Fibroblast of mammary gland (primary cell): ENCODE measurements around the gene CSE1L.
"Not testable (repeated sequence)": the region's sequence is repeated elsewhere in the genome, so short reads cannot be mapped to it uniquely, and the experiment has no call there.

ENCODE experiments used
- DNase-seq: peaks from one replicate; pipeline ENCODE4 v3.0.0-alpha.2; 2010; ENCODE audit warnings: low read depth
- H3K4me3 ChIP-seq: 2 replicates; pipeline ENCODE4 v1.5.1; 2011; ENCODE audit warnings: low read depth, mild to moderate bottlenecking, low read length, moderate library complexity; ENCODE audit not compliant: control insufficient read depth
- TF ChIP-seq, protein P1 (sequence below): conservative IDR thresholded peaks from 2 replicates; pipeline ENCODE4 v1.5.1; 2011; ENCODE audit warnings: low read depth, low read length, inconsistent platforms; ENCODE audit not compliant: control insufficient read depth, insufficient read depth

CSE1L gene

GRCh38 chr20:49043000-49043399 lies 3.1 kb upstream of the CSE1L start:
- H3K4me3 ChIP-seq = no peak overlapping the region
- no peak for DNase-seq
- TF ChIP-seq, protein P1, sequence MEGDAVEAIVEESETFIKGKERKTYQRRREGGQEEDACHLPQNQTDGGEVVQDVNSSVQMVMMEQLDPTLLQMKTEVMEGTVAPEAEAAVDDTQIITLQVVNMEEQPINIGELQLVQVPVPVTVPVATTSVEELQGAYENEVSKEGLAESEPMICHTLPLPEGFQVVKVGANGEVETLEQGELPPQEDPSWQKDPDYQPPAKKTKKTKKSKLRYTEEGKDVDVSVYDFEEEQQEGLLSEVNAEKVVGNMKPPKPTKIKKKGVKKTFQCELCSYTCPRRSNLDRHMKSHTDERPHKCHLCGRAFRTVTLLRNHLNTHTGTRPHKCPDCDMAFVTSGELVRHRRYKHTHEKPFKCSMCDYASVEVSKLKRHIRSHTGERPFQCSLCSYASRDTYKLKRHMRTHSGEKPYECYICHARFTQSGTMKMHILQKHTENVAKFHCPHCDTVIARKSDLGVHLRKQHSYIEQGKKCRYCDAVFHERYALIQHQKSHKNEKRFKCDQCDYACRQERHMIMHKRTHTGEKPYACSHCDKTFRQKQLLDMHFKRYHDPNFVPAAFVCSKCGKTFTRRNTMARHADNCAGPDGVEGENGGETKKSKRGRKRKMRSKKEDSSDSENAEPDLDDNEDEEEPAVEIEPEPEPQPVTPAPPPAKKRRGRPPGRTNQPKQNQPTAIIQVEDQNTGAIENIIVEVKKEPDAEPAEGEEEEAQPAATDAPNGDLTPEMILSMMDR = no peak

DNA sequence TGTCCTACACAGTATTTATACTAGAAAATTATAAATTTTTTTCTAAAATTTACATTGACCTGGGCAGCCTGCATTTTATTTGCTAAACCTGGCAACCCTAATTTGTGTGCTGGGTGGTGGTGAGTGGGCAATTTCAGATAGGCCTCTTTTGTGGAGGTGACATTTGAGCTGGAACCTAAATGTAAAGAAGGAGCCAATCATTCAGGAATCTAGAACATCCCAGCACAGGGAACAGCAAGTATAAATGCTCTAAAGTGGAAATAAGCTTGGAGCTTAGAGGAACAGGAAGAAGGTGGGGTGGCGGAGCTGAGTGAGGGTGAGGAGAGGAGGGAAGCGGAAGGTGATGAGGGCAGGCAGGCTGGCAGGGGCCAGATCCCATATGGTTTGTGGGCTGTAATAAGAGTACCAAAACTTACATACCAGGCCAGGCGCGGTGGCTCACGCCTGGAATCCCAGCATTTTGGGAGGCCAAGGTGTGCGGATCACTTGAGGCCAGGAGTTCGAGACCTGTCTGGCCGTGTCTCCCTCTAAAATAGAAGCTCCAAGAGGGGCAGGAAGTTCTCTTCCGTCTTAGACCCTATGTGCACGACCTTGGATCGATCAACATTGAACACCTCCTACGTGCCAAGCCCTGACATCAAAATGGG lies 549 bp upstream of the CSE1L start:
- DNase-seq = peak; percentile 13
- H3K4me3 ChIP-seq = peak overlapping the region; percentile 96
- TF ChIP-seq, protein P1 = no peak

DNA sequence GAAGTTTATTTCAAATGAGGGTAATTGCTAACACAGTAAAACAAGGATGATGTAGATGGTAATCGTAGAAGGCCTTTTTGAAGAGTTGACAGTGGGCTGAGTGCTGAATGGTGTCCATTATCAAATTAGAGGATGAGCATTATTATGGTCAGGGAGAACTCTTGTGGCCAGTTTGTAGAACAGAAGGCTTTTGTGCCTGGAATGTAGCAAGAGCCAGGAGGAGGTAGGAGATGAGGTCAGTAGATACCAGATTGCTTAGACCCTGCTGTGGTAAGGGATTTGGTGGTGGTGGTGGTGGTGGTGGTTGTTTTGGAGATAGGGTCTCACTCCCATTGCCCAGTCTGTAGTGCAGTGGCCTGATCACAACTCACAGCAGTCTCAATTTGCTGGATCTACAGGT lies 6.2 kb downstream of the CSE1L start:
- H3K4me3 ChIP-seq = no peak overlapping the region
- TF ChIP-seq, protein P1 = no peak
- peak; percentile 7 for DNase-seq

DNA sequence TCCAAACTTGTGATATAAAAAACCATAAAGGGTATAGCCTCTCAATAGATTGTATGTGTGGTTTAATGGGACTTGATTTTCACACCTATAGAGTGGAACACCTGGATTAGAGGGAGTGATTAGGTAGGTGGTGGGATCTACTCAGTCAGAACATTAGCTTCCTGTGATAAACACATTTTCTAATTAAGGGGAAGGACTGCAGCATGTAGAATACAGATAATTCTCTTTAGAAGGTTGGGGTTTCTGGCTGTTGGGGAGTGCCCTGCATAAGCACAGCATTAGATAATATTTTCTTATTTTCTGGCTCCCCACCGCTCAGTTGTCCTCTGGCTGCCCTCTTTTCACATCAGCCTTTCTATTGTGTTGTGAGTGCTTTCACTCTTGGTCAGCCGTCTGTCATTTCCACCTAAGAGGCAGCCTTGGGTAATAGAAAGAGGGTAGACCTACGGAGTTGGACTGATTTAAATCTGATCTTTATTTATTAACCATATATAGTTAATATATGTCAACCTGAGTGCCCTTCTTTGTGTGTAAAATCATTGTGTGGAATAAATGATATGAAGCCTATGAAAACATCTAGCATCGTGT lies 8.0 kb downstream of the CSE1L start:
- DNase-seq = no peak
- no peak overlapping the region for H3K4me3 ChIP-seq
- TF ChIP-seq, protein P1 = no peak

DNA sequence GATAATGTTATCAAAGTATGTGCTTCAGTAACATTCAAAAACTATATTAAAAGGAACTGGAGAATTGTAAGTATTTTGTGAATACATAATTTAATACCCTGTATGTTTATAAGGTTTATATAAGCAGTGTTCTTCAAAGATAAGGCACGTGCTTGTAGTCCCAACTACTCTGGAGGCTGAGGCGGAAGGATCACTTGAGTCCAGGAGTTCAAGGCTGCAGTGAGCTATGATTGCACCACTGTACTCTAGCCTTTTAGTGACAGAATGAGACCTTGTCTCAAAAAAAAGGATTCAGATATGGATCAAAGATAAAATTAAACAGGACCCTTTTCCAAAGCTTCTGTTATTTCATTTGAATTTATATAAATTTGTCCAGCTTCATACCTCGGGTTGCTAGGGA lies 17.2 kb downstream of the CSE1L start:
- no peak for DNase-seq
- TF ChIP-seq, protein P1 = no peak
- H3K4me3 ChIP-seq = no peak overlapping the region

- DNase-seq = no peak
- H3K4me3 ChIP-seq = no peak overlapping the region
- TF ChIP-seq, protein P1 = no peak
Measured at GRCh38 chr20:49074521-49074920, 28.4 kb downstream of the CSE1L start.

DNA sequence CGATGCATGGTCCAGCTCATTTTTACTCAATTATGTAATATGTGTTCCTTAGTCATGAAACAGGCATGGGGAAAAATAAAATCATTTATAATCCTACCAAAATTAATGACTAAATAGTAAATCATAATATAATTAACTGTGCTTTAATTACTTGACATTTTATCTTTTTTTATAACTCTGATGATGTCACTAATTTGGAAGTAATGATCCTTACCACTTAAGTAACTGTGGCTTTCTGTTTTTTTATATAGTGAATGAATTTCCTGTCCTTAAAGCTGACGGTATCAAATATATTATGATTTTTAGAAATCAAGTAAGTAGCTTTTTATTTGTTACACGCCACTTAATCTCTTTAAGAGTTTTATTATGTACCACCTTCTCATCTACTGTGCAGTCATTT lies 32.2 kb downstream of the CSE1L start:
- DNase-seq = no peak
- TF ChIP-seq, protein P1 = no peak
- no peak overlapping the region for H3K4me3 ChIP-seq

DNA sequence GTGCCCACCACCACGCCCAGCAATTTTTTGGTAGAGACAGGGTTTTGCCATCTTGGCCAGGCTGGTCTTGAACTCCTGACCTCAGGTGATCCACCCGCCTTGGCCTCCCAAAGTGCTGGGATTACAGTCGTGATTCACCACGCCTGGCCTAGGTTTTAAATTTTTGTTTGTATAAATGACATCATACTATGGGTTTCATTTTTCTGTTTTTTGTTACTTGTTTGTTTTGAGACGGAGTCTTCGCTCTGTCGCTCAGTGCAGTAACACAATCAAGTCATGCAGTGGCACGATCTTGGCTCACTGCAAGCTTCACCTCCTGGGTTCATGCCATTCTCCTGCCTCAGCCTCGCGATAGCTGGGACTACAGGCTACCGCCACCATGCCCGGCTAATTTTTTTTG lies 36.2 kb downstream of the CSE1L start:
- not testable (repeated sequence) for H3K4me3 ChIP-seq, DNase-seq
